Stimulated activated CD8-positive, alpha-beta memory T cell treated with anti-CD3 and anti-CD28 coated beads, Interleukin-15, amount 100 ng/mL, for 4 hours (primary cell): Measurements from ENCODE around the gene RAB27B.

ENCODE experiments used
- DNase-seq, 2 donors: peaks; one replicate each; pipeline ENCODE4 v3.0.0-alpha.2; 2020; ENCODE audit warnings: low read depth in 2 of 2

RAB27B gene

GRCh38 chr18:54910161-54910919 is 82.1 kb downstream of the RAB27B start:
- no peak for DNase-seq

DNA sequence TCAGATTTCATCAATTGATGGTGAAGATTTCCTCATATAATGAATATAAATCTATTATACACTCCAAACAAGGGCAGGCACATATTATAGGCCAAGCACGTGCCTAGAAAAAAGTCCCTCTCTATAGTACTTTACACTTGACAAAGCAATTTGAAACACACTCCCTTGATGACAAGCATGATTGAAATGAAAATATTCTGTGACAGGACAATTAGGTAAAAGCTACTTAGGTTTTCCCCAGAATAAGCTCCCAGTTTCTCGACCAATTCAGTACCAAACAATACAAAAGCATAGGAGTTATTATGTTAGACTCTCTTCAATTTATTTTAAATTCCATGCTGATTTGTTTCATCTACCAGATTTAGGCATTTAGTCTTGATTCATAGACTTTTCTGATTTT is 83.3 kb downstream of the RAB27B start:
- DNase-seq = no peak

DNA sequence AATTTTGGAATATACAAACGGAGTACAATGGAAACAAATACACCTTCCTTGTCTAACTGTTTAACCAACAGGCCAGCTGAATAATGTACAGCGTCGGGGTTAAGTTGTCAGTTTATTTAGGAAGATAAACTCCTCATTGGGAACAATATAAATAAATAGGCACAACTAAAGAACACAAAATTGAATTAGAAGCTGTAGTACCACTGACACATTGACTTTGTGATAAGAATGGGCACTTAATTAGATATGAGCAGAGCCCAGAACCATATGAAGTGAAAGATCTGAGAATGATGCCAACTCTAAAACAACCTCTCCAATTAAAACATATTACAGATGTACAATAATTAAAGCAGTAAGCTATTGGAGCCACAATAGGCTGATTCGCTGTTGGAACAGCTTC is 86.5 kb downstream of the RAB27B start:
- DNase-seq = no peak

DNA sequence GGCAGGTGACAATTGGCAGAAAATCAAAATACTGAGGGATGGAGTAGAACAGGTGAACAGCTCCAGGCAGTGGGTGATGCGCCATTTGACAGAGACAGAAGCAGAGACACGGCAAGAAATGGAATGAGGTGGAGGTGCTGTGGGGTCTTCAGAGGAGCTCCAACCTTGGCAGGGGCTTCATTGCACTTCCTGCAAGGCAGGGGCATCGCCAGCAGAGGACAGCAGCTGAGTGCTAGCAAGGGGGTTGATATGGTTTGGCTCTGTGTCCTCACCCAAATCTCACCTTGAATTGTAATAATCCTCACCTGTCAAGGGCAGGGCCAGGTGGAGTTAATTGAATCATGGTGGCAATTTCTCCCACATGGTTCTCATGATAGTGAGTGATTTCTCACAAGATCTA is 88.2 kb downstream of the RAB27B start:
- DNase-seq = no peak

DNA sequence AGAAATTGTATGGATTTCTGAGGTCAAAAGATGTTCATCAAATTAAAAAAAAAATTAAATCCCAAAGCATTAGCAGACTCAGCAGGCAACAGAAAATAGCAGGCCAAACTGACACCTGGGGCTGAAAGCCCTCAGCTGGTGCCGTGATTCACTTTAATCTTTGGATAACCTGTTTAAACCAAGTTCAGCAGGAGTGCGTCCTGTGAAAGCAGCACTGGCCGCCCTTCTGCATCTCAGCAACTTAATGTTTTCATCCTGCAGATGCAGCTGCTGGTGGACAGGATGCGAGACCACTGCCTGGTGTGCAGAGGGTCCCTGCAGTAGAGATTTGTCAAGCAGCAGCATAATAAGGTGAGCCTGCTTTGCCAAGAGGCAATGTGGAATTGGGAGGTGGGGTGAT is 89.8 kb downstream of the RAB27B start:
- no peak for DNase-seq

DNA sequence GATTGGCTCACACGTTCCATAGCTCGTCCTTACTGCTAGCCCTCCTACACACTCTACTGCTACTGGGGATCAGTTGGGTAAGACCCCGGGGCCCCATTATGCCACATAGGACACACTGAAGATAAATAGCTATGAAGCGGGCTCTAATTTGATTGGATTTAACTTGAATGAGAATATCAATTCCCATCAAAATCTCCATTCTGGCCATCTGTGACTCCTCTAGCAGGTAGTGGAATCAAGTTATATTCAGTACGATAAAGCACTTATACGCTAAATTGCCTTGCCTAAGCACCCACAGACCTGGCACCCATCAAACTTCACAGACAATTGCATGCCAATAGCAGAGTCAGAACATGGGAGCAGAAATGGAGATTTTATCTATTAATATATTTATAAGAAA is 91.1 kb downstream of the RAB27B start:
- DNase-seq = no peak

GRCh38 chr18:54923339-54923956 is 95.2 kb downstream of the RAB27B start:
- no peak for DNase-seq

GRCh38 chr18:54924948-54925347 is 96.7 kb downstream of the RAB27B start:
- no peak for DNase-seq

DNA sequence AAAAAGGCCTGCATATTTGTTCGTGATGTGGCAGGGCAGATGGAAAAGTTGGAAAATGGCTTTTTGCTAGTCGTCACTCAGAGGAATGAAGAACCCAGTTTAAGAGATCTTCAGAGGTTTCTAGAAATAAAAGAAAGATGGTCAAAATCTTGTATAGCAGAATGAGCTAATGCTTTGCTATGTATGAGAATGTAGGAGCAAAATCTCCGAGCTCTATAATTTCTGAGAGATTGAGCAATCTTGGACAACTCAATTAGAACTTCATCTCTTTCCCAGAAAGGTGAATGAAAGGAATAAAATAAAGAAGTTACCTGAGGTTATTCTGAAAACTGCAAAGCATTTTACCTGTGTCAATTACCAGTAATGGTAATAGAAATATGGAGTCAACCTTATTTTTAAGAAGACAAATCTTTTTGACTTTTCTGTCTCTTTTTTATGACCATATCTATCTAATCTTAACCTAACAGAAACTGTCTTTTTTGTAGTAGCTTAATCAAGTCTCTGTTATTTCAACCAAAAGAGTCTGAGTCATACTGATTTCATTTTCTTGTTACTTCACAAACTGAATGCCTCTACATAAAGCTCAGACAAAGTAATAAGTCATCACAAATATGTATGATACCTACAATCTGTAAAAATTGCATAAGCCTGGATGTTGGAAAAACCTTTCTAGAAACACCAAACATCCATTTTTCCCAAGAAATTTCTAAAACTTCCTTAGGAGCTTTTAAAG is 98.5 kb downstream of the RAB27B start:
- DNase-seq = no peak

DNA sequence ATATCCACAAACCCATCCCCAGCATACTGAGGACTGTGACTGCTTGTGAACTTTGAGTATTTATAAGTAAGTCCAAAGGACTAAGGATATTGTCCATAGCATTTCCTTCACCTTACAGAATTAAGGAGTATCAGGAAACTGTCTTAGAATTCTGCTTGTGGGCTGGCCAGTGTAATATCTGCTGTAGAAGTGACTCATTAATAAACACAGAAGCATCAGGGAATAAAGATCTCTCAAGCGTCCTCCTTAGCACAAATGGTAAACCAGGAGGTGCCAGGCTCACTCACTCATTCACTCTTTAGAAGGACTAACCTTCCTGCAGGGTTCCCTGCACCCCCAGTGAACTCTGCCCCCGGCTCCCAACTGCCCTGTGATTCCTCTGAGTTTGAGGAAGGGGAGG is 100.0 kb downstream of the RAB27B start:
- no peak for DNase-seq

DNA sequence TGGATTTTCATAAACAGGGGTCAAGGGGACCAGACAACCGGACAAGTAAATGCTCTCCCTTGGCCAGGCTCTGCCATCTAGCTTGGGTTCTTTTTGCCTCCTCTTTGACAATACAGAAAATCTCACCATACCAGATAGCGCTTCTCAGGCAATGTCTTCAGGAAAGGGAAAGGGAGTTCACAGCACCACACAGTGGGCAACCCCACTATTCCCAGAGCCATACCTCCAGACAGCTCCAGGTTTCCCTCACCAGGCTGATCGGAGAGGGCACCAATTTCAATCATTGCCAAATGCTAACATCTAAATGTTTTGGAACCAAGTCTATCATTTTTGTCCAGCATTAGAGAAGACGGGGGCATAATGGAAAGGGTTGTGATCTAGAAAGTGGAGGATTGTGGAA is 102.9 kb downstream of the RAB27B start:
- no peak for DNase-seq

DNA sequence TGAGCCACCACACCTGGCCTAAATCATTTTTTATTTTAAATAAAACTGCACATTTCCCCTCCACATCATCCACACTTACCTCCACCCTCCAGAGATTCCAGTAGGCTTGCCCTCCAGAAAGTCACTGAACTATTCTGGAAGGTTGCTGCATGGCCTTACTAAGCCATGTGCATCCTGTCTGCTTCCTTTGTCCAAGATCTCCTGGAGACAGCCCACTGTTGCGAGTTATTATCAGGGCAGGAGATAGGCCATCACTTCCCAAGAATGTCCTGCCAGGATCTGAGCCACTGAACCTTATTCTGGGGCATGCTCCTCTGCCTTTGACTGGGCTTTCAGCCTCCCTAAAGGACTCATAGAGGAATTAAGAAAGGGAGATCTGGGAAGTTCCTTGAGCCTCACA is 104.2 kb downstream of the RAB27B start:
- no peak for DNase-seq

GRCh38 chr18:54938506-54938905 is 110.2 kb downstream of the RAB27B start:
- DNase-seq = no peak

DNA sequence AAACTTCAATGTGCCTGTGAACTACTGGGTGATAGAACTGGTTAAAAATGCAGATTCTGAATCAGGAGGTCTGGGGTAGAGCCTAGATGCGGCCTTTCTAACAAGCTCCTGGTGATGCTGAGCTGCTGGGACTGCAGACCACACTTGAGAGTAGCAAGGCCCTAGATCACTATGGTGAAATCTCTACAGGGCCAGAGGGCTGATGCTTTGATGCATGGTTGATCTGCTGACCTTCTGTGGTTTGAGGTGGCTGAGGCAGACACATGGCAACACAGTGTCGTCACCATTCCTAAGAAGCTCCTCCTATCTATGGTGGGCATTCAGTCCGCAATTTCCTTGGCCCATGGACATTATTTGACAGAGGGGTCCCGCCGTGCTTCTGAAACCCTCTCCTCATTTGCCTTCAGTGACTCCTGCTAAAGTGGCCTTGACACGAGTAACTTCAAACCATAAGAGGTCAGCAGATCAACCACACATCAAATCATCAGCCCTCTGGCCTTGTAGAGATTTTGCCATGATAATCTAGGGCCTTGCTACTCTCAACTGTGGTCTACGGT is 111.2 kb downstream of the RAB27B start:
- DNase-seq = no peak

DNA sequence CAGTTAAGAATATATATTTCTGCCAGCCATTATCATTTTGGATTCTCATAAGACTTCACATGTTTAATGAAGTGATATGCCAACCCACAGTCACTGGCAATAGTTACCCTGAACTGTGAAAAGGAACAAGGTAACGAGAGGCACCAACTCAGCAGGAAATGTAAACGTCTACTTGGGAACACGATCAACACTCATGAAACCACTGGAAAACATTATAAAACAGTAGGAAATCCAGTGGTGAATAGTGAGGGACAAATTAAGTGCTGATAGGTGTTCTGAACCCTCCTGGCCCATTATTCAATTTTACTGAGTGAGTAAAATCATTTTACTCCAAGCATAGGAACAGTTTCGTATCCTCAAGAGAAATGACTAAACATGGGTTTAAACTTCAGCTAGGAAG is 113.9 kb downstream of the RAB27B start:
- no peak for DNase-seq

DNA sequence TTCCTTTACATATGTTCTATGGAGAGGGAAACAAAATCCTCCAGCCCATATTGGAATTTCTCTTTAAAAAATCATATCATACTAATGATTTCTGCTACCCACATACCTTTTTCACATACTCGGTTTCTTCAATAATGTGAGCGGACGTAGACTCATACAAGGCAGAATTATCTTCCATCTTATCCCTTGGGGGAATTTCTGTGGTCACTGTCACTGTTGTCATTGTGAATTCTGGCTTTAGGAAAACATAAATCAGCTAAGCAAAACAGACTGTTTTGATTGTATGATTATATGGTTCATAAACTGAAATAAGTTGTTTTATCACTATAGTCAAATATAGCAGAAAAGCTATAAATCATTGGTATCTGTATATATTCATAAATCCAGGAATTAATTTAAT is 114.3 kb downstream of the RAB27B start:
- DNase-seq = no peak
